GM13977 (cell line): ENCODE measurements around the gene CFAP97.

ENCODE experiments used
- DNase-seq: peaks from one replicate; pipeline ENCODE4 v3.0.0; 2012; ENCODE audit warnings: low spot score
- CTCF ChIP-seq: IDR thresholded peaks from 2 replicates; pipeline ENCODE4 v1.5.1; 2012; ENCODE audit warnings: mild to moderate bottlenecking, control low read depth; ENCODE audit not compliant: insufficient read depth; ENCODE audit errors: extremely low read depth, missing control alignments
- in situ Hi-C: fragments of 300-500 bp; cut with MboI; formaldehyde crosslinking; loops from one replicate; pipeline ENCODE4 v1.12.0; 2022; ENCODE audit warnings: low sequenced_read_pairs, low pct_unique_long_range_greater_than_20kb, mixed read lengths, inconsistent platforms; ENCODE audit not compliant: unreplicated experiment

CFAP97 gene

DNA sequence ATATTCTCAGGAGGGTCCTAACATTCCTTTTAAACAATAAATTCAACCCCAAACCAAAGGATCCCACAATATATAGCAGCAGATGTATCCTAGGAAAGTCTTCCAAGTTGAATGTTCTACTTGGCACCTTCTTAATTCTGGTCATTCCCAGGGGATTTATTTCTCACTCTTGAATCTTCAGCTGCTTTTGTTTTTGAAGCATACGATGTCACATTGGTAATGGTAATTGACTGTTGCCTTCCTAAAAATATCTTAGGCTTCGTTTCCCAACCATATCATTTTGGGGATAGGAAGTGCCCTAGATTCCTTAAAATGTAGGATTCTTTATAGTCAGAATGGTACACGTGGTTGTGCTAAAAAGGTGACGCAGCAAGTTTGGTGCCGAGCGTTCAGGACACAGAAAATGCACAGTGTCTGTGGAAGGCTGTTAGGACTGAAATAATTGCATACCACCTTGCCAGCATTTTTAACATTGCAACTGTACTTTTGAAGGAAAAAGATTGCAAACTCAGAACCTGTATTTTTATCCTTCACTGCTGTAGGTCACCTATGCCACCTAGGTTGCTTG, 13.7 kb upstream of the CFAP97 start:
- in situ Hi-C loops: loop anchor here (10.0 kb wide), 1 partner anchor 87 kb away; no protein-coding TSS in a partner anchor

GRCh38 chr4:185215261-185215660, 11.5 kb upstream of the CFAP97 start:
- in situ Hi-C loops: loop anchor here (10.0 kb wide), 1 partner anchor 90 kb away; no protein-coding TSS in a partner anchor
- no peak for DNase-seq
- TF ChIP-seq CTCF: no peak

More for the DNA sequence above, 13.7 kb upstream of the CFAP97 start:
- no peak for DNase-seq
- TF ChIP-seq CTCF: no peak

GRCh38 chr4:185213877-185214276, 10.1 kb upstream of the CFAP97 start:
- no peak for TF ChIP-seq CTCF
- DNase-seq: peak; percentile 72
- in situ Hi-C loops: loop anchor here (10.0 kb wide), 1 partner anchor 91 kb away; no protein-coding TSS in a partner anchor

DNA sequence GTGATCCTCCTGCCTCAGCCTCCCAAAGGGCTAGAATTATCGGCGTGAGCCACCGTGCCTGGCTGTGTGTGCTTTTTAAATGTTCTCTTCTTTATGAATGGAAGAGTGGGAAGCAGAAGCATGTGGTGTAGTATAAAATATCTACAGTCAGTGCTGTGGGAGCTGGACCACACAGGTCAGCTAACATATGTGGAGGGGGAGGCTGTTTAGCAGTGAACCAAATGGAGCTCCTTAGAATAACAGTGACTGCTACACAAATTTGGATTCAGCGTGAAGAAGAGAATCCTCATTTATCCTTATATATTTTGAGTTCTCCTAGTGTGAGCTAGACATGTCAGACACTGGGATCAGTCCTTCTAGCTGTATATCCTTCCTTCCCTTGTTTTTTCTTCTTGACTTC, 8.8 kb upstream of the CFAP97 start:
- TF ChIP-seq CTCF: no peak
- in situ Hi-C loops: loop anchor here (10.0 kb wide), 1 partner anchor 92 kb away; no protein-coding TSS in a partner anchor

GRCh38 chr4:185211641-185212040, 7.8 kb upstream of the CFAP97 start:
- no peak for TF ChIP-seq CTCF
- no peak for DNase-seq
- in situ Hi-C loops: loop anchor here (10.0 kb wide), 1 partner anchor 93 kb away; no protein-coding TSS in a partner anchor

More for the DNA sequence above, 8.8 kb upstream of the CFAP97 start:
- no peak for DNase-seq

- no peak for DNase-seq
- in situ Hi-C loops: loop anchor here (10.0 kb wide), 1 partner anchor 94 kb away; no protein-coding TSS in a partner anchor
- no peak for TF ChIP-seq CTCF
Measured at GRCh38 chr4:185211035-185211434, 7.2 kb upstream of the CFAP97 start.
